T-cell (primary cell): ENCODE measurements around the gene WFIKKN2. TPM values are rescaled to one million over a fixed set of nuclear protein-coding genes. Genes with fewer than 3 reads are reported as not detected.

ENCODE experiments used
- ATAC-seq, 4 experiments: fragments of 200-7000 bp in 3 of 4; fragments of 150-1000 bp in 1 of 4; cut with Tn5 transposase; replicated peaks in 1 of 4; 1 replicate in 3 of 4; 2 replicates in 1 of 4; pipeline ENCODE4 v1.10.0; 2021; ENCODE audit warnings: moderate library complexity in 3 of 4, mild to moderate bottlenecking in 2 of 4, moderate number of reproducible peaks in 1 of 4
- CTCF ChIA-PET, 2 donors: fragments of 300-600 bp; sonication (Branson Sonifier 250); formaldehyde crosslinking; loops; one replicate each; lab custom pipeline; 2022; ENCODE audit warnings: antibody characterized with exemption in 2 of 2; lab: Charles Lee
- POLR2A ChIA-PET, 2 donors: fragments of 300-600 bp; sonication (Branson Sonifier 250); formaldehyde crosslinking; loops; one replicate each; lab custom pipeline; 2022; ENCODE audit warnings: antibody characterized with exemption in 2 of 2; lab: Charles Lee
- DNase-seq, 35 experiments: peaks; one replicate each; pipeline versions ENCODE4 v3.0.0 to v3.0.0-alpha.2; 2013 to 2023
- H3K27ac ChIP-seq: one replicate; pipeline ENCODE4 v1.5.1; 2013; ENCODE audit warnings: low read length
- H3K27me3 ChIP-seq, 2 experiments: replicated peaks in 1 of 2; 1 replicate in 1 of 2; 2 replicates in 1 of 2; pipeline versions ENCODE4 v1.6.1 to v1.7.0; 2013; ENCODE audit warnings: low read length in 1 of 2, mixed read lengths in 1 of 2; ENCODE audit not compliant: control insufficient read depth in 2 of 2, insufficient read depth in 2 of 2; ENCODE audit errors: extremely low read depth in 1 of 2
- H3K36me3 ChIP-seq, 2 donors: 1 replicate in 1 of 2; 2 replicates in 1 of 2; pipeline versions ENCODE4 v1.6.1 to v1.7.0; 2013; ENCODE audit warnings: low read length in 1 of 2; ENCODE audit not compliant: control insufficient read depth in 2 of 2, insufficient read depth in 1 of 2; ENCODE audit errors: extremely low read depth in 1 of 2
- H3K4me1 ChIP-seq, 2 experiments: 1 replicate in 1 of 2; 2 replicates in 1 of 2; pipeline versions ENCODE4 v1.6.1 to v1.7.0; 2013; ENCODE audit warnings: low read length in 2 of 2, mixed read lengths in 1 of 2; ENCODE audit not compliant: insufficient read depth in 2 of 2, control insufficient read depth in 1 of 2; ENCODE audit errors: extremely low read depth in 1 of 2
- H3K4me3 ChIP-seq, 2 donors: 1 replicate in 1 of 2; 2 replicates in 1 of 2; pipeline versions ENCODE4 v1.5.1 to v1.7.0; 2013; ENCODE audit warnings: mild to moderate bottlenecking in 2 of 2, low read length in 1 of 2, moderate library complexity in 1 of 2; ENCODE audit not compliant: control insufficient read depth in 1 of 2; ENCODE audit errors: extremely low read depth in 1 of 2
- H3K9me3 ChIP-seq: 2 replicates; pipeline ENCODE4 v1.7.0; 2013
- H3K27ac Mint-ChIP-seq, 2 donors: one replicate each; pipeline ENCODE4 v1.8.0; 2020 to 2021; ENCODE audit warnings: mild to moderate bottlenecking in 2 of 2, mixed read lengths in 2 of 2
- H3K27me3 Mint-ChIP-seq, 2 donors: one replicate each; pipeline ENCODE4 v1.8.0; 2021 to 2022; ENCODE audit warnings: mixed read lengths in 2 of 2
- H3K36me3 Mint-ChIP-seq: one replicate; pipeline ENCODE4 v1.8.0; 2021; ENCODE audit warnings: mixed read lengths
- H3K4me1 Mint-ChIP-seq, 3 donors: one replicate each; pipeline ENCODE4 v1.8.0; 2020 to 2022; ENCODE audit warnings: mixed read lengths in 3 of 3, mild to moderate bottlenecking in 1 of 3
- H3K4me3 Mint-ChIP-seq, 3 donors: one replicate each; pipeline ENCODE4 v1.8.0; 2020 to 2022; ENCODE audit warnings: mild to moderate bottlenecking in 3 of 3, mixed read lengths in 3 of 3, moderate library complexity in 3 of 3
- H3K9me3 Mint-ChIP-seq, 3 donors: one replicate each; pipeline ENCODE4 v1.8.0; 2020 to 2022; ENCODE audit warnings: mixed read lengths in 3 of 3
- WGBS: methylation state at CpG from one replicate; pipeline ENCODE4 v1.1.5; 2013; ENCODE audit warnings: missing lambda C conversion rate; ENCODE audit not compliant: insufficient coverage; 5-methylcytosine and 5-hydroxymethylcytosine counted together
- total RNA-seq, 35 experiments: library from RNA in 6 of 35; stranded (reverse) in 6 of 35; fragments of 120-200 nt in 1 of 35; gene quantifications; one replicate each; pipeline versions ENCODE4 v1.2.1 to v1.2.4 and lab custom pipeline; 2013 to 2026

WFIKKN2 gene, protein sequence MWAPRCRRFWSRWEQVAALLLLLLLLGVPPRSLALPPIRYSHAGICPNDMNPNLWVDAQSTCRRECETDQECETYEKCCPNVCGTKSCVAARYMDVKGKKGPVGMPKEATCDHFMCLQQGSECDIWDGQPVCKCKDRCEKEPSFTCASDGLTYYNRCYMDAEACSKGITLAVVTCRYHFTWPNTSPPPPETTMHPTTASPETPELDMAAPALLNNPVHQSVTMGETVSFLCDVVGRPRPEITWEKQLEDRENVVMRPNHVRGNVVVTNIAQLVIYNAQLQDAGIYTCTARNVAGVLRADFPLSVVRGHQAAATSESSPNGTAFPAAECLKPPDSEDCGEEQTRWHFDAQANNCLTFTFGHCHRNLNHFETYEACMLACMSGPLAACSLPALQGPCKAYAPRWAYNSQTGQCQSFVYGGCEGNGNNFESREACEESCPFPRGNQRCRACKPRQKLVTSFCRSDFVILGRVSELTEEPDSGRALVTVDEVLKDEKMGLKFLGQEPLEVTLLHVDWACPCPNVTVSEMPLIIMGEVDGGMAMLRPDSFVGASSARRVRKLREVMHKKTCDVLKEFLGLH
- not detected for total RNA-seq
- total RNA-seq (2013), result not detected
- total RNA-seq (lab: John Stamatoyannopoulos, UW), result 0 to 0.20 (median 0) reads per million in 29 experiments

DNA sequence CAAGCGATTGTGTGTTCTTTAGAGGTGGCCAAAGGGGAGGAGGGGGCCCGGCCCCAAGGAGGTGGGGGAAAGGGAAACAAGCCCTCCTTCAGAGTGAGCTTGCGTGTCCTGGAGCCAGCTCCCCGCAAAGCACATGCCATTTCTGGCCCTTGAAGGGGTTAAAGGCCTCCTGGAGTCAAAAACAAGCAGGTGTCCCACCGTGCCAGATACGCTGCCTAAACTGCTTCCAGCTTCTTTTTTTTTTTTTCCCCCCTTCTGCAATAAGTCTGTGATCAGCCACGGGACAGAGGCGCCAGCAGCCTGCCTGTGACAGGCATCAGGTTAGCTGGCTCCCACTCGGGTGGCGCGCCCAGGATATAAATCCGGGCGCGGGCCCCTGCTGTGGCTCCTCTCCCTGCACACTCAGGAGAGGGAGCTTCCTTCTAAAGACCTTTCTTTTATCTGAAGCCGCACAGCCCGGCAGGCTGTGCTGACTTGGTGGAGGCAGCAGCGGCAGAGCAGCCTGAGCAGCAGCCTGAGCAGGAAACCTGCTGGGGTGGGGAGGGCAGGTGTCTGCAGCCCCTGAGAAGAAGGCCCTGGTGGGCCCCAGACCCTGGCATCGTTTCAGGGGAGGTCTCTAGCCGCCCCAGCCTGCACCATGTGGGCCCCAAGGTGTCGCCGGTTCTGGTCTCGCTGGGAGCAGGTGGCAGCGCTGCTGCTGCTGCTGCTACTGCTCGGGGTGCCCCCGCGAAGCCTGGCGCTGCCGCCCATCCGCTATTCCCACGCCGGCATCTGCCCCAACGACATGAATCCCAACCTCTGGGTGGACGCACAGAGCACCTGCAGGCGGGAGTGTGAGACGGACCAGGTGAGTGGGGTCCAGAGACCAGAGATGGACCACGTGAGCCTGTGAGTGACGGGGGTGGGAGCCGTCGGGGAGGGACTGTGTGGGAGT lies at the start of gene WFIKKN2:
Gene WFIKKN2 (plus strand): TSS at position 286 of the 934 bp plus-strand sequence. CDS start 352 bp downstream, at position 638.
- Histone ChIP-seq H3K9me3 (no peaks in the 10 kb centered on the region), H3K27me3 (peaks cover 0 to 55% of the 10 kb centered on the region in 2 experiments), H3K36me3 (no peaks in the 10 kb centered on the region), H3K4me1 (no peaks in the 10 kb centered on the region), H3K4me3 (no peak within 1 kb of the TSS), H3K27ac (no peak within 1 kb of the TSS)
- Mint-ChIP-seq H3K27me3 (peaks cover 16 to 20% of the 10 kb centered on the region in 2 donors), H3K9me3 (no peaks in the 10 kb centered on the region), H3K4me3 (no peak within 1 kb of the TSS), H3K27ac (peak within 1 kb of the TSS in 1 of 2 donors; percentile 27), H3K36me3 (no peaks in the 10 kb centered on the region), H3K4me1 (peaks cover 0 to 5% (median 0%) of the 10 kb centered on the region in 3 donors)
- CTCF ChIA-PET, result interaction anchor here in 1 of 2 donors (0.5 to 0.6 kb wide), 4 partner anchors 59 to 428 kb away, joined by 3 to 17 read pairs (median 4); no protein-coding TSS in a partner anchor
- ATAC-seq (peak in 1 of 4 experiments; percentile 39), DNase-seq (no peak)
- WGBS, result 58% methylated on average over 39 of the region's 39 CpGs
- POLR2A ChIA-PET, result interaction anchor here in 1 of 2 donors (0.7 kb wide), 1 partner anchor 72 kb away, joined by 3 read pairs; no protein-coding TSS in a partner anchor

DNA sequence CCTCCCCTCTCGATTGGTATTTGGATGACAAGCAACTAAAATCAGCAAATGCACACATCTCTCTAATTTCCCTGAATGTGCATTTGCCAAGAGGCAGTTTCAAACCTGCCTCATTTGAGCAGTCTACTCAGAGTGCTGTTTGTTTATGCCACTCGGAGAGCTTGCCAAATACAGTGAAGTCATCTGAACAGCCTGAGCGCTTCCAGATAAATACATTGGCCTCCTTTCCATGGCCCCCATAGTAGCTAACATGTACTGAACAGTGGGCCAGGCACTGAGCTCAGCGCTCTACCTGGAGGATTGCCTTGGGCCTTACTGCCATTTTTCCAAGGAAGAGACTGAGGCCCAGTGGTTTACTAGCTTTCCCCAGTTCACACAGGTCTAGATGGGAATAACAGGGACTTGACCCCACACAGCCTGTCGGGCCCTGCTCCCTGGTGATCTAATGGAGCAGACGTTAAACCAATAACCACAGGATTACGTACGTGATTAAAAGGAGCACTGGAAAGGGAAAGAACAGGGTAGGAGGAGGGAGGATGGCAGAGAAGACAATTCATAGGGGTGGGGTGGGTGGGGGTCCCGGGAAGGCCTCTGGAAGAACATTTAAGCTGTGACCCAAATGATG lies 49.3 kb upstream of the WFIKKN2 start:
- H3K27me3 Mint-ChIP-seq, result peaks cover 0 to 2% of the 10 kb centered on the region in 2 donors
- DNase-seq (no peak), ATAC-seq (no peak)
- H3K4me3 Mint-ChIP-seq, result no peak overlapping the region
- H3K36me3 Mint-ChIP-seq, result no peaks in the 10 kb centered on the region
- H3K27ac ChIP-seq, result no peak overlapping the region
- ChIA-PET POLR2A (interaction anchor here in 1 of 2 donors (0.6 kb wide), 1 partner anchor 1775 kb away, joined by 3 read pairs; no protein-coding TSS in a partner anchor), CTCF (no interaction called here)
- no peaks in the 10 kb centered on the region for H3K9me3 ChIP-seq
- peaks cover 6 to 13% (median 9%) of the 10 kb centered on the region in 3 donors for H3K4me1 Mint-ChIP-seq
- no peak overlapping the region for H3K4me3 ChIP-seq
- no peaks in the 10 kb centered on the region for H3K9me3 Mint-ChIP-seq
- WGBS, result 75% methylated on average over 7 of the region's 9 CpGs
- peaks cover 0 to 16% of the 10 kb centered on the region in 2 experiments for H3K27me3 ChIP-seq
- H3K36me3 ChIP-seq, result no peaks in the 10 kb centered on the region
- H3K4me1 ChIP-seq, result peaks cover 3 to 14% of the 10 kb centered on the region in 2 experiments
- no peak overlapping the region for H3K27ac Mint-ChIP-seq

DNA sequence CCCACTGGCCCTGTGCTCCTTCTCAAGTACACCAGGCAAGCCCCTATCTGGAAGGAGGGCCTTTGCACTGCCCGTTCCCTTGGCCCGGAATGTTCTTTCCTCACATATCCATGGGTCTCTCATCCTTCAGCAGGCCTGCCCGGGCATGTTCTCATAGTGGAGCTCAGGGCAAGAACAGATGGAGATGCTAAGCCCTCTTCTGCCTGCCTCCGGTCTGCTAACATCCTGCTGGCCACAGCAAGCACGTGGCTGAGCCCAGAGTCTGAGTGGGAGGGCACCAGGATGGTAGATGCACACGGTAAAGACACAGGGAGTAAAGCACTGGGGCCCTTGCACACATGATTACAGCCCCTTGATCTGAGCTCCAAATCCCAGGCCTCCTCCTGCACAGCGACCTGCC lies 48.3 kb upstream of the WFIKKN2 start:
- Histone ChIP-seq H3K9me3 (no peaks in the 10 kb centered on the region), H3K36me3 (no peaks in the 10 kb centered on the region), H3K27ac (no peak overlapping the region), H3K4me1 (peaks cover 0 to 10% of the 10 kb centered on the region in 2 experiments), H3K27me3 (peaks cover 0 to 9% of the 10 kb centered on the region in 2 experiments), H3K4me3 (no peak overlapping the region)
- no peaks in the 10 kb centered on the region for H3K9me3 Mint-ChIP-seq
- no peaks in the 10 kb centered on the region for H3K36me3 Mint-ChIP-seq
- 74% methylated on average over 7 of the region's 7 CpGs for WGBS
- H3K4me1 Mint-ChIP-seq, result peaks cover 6 to 7% (median 6%) of the 10 kb centered on the region in 3 donors
- ChIA-PET POLR2A (no interaction called here), CTCF (no interaction called here)
- H3K27me3 Mint-ChIP-seq, result peaks cover 0 to 2% of the 10 kb centered on the region in 2 donors
- ATAC-seq (no peak), DNase-seq (no peak)
- H3K4me3 Mint-ChIP-seq, result no peak overlapping the region
- no peak overlapping the region for H3K27ac Mint-ChIP-seq

DNA sequence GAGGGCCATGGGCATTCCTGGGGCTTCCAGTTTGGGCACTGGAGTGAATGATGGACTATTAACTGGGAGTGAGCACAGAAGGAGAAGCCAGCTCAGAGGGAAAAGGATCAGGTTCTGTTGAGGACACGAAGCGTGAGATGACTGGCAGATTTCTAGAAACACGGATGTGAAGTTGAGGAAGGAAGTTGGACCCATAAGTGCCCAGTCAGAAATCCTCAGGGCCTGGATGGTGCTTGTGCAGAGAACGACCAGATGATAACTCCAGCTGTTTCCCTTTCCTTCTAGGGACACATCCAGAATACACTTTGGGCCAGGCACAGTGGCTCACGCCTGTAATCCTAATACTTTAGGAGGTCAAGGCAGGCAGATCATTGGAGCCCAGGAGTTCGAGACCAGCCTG lies 44.8 kb upstream of the WFIKKN2 start:
- no peaks in the 10 kb centered on the region for H3K4me1 ChIP-seq
- Mint-ChIP-seq H3K9me3 (no peaks in the 10 kb centered on the region), H3K36me3 (no peaks in the 10 kb centered on the region), H3K27ac (no peak overlapping the region), H3K27me3 (no peaks in the 10 kb centered on the region), H3K4me1 (no peaks in the 10 kb centered on the region), H3K4me3 (no peak overlapping the region)
- no peaks in the 10 kb centered on the region for H3K9me3 ChIP-seq
- WGBS, result 81% methylated on average over 4 of the region's 6 CpGs
- no peak overlapping the region for H3K27ac ChIP-seq
- ATAC-seq (no peak), DNase-seq (no peak)
- POLR2A ChIA-PET, result no interaction called here
- CTCF ChIA-PET, result interaction anchor here in 1 of 2 donors (0.5 kb wide), 1 partner anchor 21 kb away, joined by 3 read pairs; no protein-coding TSS in a partner anchor
- no peak overlapping the region for H3K4me3 ChIP-seq
- H3K27me3 ChIP-seq, result no peaks in the 10 kb centered on the region
- no peaks in the 10 kb centered on the region for H3K36me3 ChIP-seq

DNA sequence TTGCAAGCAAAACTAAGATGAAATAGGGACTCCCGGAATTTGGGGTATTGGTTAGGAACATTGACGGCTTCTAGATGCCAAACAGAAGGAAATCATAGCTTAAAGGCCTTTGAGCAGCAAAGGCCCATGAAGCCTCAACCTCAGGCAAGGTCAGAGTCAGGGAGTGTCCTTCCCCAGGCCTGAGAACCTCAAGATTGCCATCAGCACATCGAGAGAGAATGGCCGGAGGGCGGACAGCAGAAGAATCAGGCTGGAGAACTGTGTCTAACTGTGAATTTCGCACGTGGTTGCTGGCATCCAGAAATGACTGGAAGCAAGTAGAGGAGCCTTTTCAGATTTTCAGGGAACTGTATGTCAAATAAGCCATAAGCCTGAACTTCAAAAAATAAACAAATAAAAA lies 43.3 kb upstream of the WFIKKN2 start:
- Histone ChIP-seq H3K4me1 (no peaks in the 10 kb centered on the region), H3K27ac (no peak overlapping the region), H3K4me3 (no peak overlapping the region), H3K27me3 (no peaks in the 10 kb centered on the region), H3K9me3 (no peaks in the 10 kb centered on the region), H3K36me3 (no peaks in the 10 kb centered on the region)
- no peaks in the 10 kb centered on the region for H3K4me1 Mint-ChIP-seq
- H3K27ac Mint-ChIP-seq, result no peak overlapping the region
- WGBS, result 85% methylated on average over 7 of the region's 7 CpGs
- H3K4me3 Mint-ChIP-seq, result no peak overlapping the region
- no peaks in the 10 kb centered on the region for H3K9me3 Mint-ChIP-seq
- no peaks in the 10 kb centered on the region for H3K27me3 Mint-ChIP-seq
- ATAC-seq, result no peak
- DNase-seq, result no peak
- POLR2A ChIA-PET, result no interaction called here
- CTCF ChIA-PET, result no interaction called here
- no peaks in the 10 kb centered on the region for H3K36me3 Mint-ChIP-seq
